Neural cell (in vitro differentiated cells): ENCODE data around the gene MGAT5B. TPM values are rescaled to one million over a fixed set of nuclear protein-coding genes. Genes with fewer than 3 reads are reported as not detected.

ENCODE experiments used
- H2AFZ ChIP-seq: fragments of 200-600, 300-800 bp; sonication (generic), shearing (Covaris generic); 2 replicates; pipeline ENCODE4 v1.6.0; 2014; ENCODE audit warnings: low read depth, mild to moderate bottlenecking, antibody characterized with exemption, low read length, moderate library complexity
- H3F3A ChIP-seq: fragments of 200-600 bp; shearing (Covaris generic); 2 replicates; pipeline ENCODE4 v1.6.1; 2016; ENCODE audit warnings: mild to moderate bottlenecking, moderate library complexity, mixed read lengths, antibody characterized with exemption, low read length; ENCODE audit not compliant: insufficient read depth, poor library complexity, severe bottlenecking
- H3K27ac ChIP-seq: fragments of 200-600, 300-800 bp; sonication (generic), shearing (Covaris generic); 2 replicates; pipeline ENCODE4 v1.5.1; 2014; ENCODE audit warnings: mild to moderate bottlenecking, low read length, moderate library complexity
- H3K27me3 ChIP-seq: fragments of 300-800, 200-600 bp; sonication (generic), shearing (Covaris generic); 2 replicates; pipeline ENCODE4 v1.6.0; 2014; ENCODE audit warnings: mild to moderate bottlenecking, low read depth, low read length, moderate library complexity; ENCODE audit not compliant: insufficient read depth
- H3K36me3 ChIP-seq: fragments of 300-800, 200-600 bp; sonication (generic), shearing (Covaris generic); 2 replicates; pipeline ENCODE4 v1.5.1; 2014; ENCODE audit warnings: mild to moderate bottlenecking, antibody characterized with exemption, low read length, moderate library complexity; ENCODE audit not compliant: insufficient read depth
- H3K4me2 ChIP-seq: fragments of 300-800, 200-600 bp; sonication (generic), shearing (Covaris generic); 2 replicates; pipeline ENCODE4 v1.6.0; 2014; ENCODE audit warnings: mild to moderate bottlenecking, low read length
- H3K4me3 ChIP-seq: fragments of 300-800, 200-600 bp; sonication (generic), shearing (Covaris generic); 2 replicates; pipeline ENCODE4 v1.5.1; 2014; ENCODE audit warnings: mild to moderate bottlenecking, low read length, moderate library complexity
- H3K79me2 ChIP-seq: fragments of 200-600 bp; shearing (Covaris generic); replicated peaks from 2 replicates; pipeline ENCODE4 v1.6.0; 2014; ENCODE audit warnings: mild to moderate bottlenecking, low read length, moderate library complexity; ENCODE audit not compliant: insufficient read depth
- H3K9ac ChIP-seq: fragments of 300-800, 200-600 bp; sonication (generic), shearing (Covaris generic); 2 replicates; pipeline ENCODE4 v1.6.1; 2016; ENCODE audit warnings: mild to moderate bottlenecking, low read length, mixed read lengths
- H3K9me2 ChIP-seq: fragments of 200-600 bp; shearing (Covaris generic); 2 replicates; pipeline ENCODE4 v1.6.1; 2016; ENCODE audit warnings: mild to moderate bottlenecking, low read length, mixed read lengths; ENCODE audit not compliant: insufficient read depth
- H3K9me3 ChIP-seq: fragments of 200-600, 300-800 bp; sonication (generic), shearing (Covaris generic); 2 replicates; pipeline ENCODE4 v1.6.1; 2016; ENCODE audit warnings: mild to moderate bottlenecking, mixed run types, low read length, moderate library complexity, mixed read lengths
- H4K20me1 ChIP-seq: fragments of 200-600 bp; shearing (Covaris generic); 2 replicates; pipeline ENCODE4 v1.6.1; 2016; ENCODE audit warnings: mild to moderate bottlenecking, mixed run types; ENCODE audit not compliant: insufficient read depth
- EP300 ChIP-seq: fragments of 450-650 bp; conservative IDR thresholded peaks from 2 replicates; pipeline ENCODE4 v1.6.1; 2014; ENCODE audit warnings: antibody characterized with exemption, mild to moderate bottlenecking, moderate library complexity; ENCODE audit not compliant: poor library complexity, severe bottlenecking
- EZH2 ChIP-seq: fragments of 200-600, 300-800 bp; shearing (Covaris generic), sonication (generic); IDR thresholded peaks from 2 replicates; pipeline ENCODE4 v1.6.1; 2014; ENCODE audit warnings: antibody characterized with exemption, low read length, borderline replicate concordance, mild to moderate bottlenecking; ENCODE audit not compliant: insufficient read depth, poor library complexity, severe bottlenecking
- MXI1 ChIP-seq: fragments of 450-650 bp; conservative IDR thresholded peaks from 2 replicates; pipeline ENCODE4 v1.6.1; 2014; ENCODE audit warnings: antibody characterized with exemption, mild to moderate bottlenecking; ENCODE audit not compliant: poor library complexity, severe bottlenecking
- POLR2AphosphoS5 ChIP-seq: IDR thresholded peaks from 2 replicates; pipeline ENCODE4 v1.6.1; 2012
- RAD21 ChIP-seq: fragments of 450-650 bp; conservative IDR thresholded peaks from 2 replicates; pipeline ENCODE4 v1.6.1; 2014; ENCODE audit warnings: antibody characterized with exemption, mild to moderate bottlenecking, moderate library complexity
- REST ChIP-seq: IDR thresholded peaks from 2 replicates; pipeline ENCODE4 v1.6.1; 2012; ENCODE audit warnings: borderline replicate concordance
- SMC3 ChIP-seq: fragments of 450-650 bp; conservative IDR thresholded peaks from 2 replicates; pipeline ENCODE4 v1.6.1; 2014; ENCODE audit warnings: antibody characterized with exemption, mild to moderate bottlenecking, moderate library complexity; ENCODE audit not compliant: poor library complexity
- TAF1 ChIP-seq: IDR thresholded peaks from 2 replicates; pipeline ENCODE4 v1.6.1; 2012; ENCODE audit warnings: low read depth
- polyA plus RNA-seq: library from polyadenylated mRNA; depleted of rRNA; stranded (reverse); fragments of >200 nt; gene quantifications from 2 replicates; pipeline ENCODE4 v1.2.3, GENCODE V29; 2014
- TF ChIP-seq, protein P1 (sequence below): fragments of 450-650 bp; IDR thresholded peaks from 2 replicates; pipeline ENCODE4 v1.5.1; 2014; ENCODE audit warnings: antibody characterized with exemption, mild to moderate bottlenecking, moderate library complexity; ENCODE audit not compliant: poor library complexity, severe bottlenecking

MGAT5B gene
- polyA plus RNA-seq, 1 donor from 2014 or later: 8.8 TPM

DNA sequence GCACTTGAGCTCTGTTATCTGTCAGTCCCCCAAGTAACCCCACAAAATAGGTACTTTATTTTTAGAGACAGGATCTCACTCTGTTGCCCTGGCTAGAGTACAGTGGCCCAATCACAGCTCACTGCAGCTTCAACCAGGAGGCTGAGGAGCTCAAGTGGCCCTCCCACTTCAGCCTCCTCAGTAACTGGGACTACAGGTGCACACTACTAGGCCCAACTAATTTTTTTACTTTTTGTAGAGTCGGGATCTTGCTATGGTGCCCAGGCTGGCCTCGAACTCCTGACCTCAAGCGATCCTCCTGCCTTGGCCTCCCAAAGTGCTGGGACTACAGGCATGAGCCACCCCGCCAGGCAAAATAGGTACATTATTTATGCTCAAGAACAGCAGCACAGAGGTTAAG lies 99.6 kb downstream of the MGAT5B start:
- H3K4me2 ChIP-seq: no peak overlapping the region
- no peaks in the 10 kb centered on the region for H3K27me3 ChIP-seq
- no peaks in the 10 kb centered on the region for H3K9me3 ChIP-seq
- H3K79me2 ChIP-seq: no peaks in the 10 kb centered on the region
- H3K9ac ChIP-seq: no peak overlapping the region
- H3K9me2 ChIP-seq: no peaks in the 10 kb centered on the region
- H2AFZ ChIP-seq: no peak overlapping the region
- no peaks in the 10 kb centered on the region for H3K36me3 ChIP-seq
- H3K27ac ChIP-seq: no peak overlapping the region
- no peaks in the 10 kb centered on the region for H4K20me1 ChIP-seq
- TF ChIP-seq TAF1 (no peak), EP300 (no peak), EZH2 (no peak), POLR2AphosphoS5 (no peak)
- TF ChIP-seq, protein P1, sequence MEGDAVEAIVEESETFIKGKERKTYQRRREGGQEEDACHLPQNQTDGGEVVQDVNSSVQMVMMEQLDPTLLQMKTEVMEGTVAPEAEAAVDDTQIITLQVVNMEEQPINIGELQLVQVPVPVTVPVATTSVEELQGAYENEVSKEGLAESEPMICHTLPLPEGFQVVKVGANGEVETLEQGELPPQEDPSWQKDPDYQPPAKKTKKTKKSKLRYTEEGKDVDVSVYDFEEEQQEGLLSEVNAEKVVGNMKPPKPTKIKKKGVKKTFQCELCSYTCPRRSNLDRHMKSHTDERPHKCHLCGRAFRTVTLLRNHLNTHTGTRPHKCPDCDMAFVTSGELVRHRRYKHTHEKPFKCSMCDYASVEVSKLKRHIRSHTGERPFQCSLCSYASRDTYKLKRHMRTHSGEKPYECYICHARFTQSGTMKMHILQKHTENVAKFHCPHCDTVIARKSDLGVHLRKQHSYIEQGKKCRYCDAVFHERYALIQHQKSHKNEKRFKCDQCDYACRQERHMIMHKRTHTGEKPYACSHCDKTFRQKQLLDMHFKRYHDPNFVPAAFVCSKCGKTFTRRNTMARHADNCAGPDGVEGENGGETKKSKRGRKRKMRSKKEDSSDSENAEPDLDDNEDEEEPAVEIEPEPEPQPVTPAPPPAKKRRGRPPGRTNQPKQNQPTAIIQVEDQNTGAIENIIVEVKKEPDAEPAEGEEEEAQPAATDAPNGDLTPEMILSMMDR: no peak
- no peaks in the 10 kb centered on the region for H3F3A ChIP-seq
- H3K4me3 ChIP-seq: no peak overlapping the region

GRCh38 chr17:76968707-76969597 lies 100.7 kb downstream of the MGAT5B start:
- Histone ChIP-seq H3K27ac (peak overlapping the region; percentile 80), H3K9ac (peak overlapping the region; percentile 80)
- TF ChIP-seq MXI1: no peak
- no peak for TF ChIP-seq SMC3
- TF ChIP-seq, protein P1: peak; percentile 60
- no peak for TF ChIP-seq EZH2
- peak; percentile 31 for TF ChIP-seq EP300
- peak; percentile 36 for TF ChIP-seq RAD21
- peak; percentile 82 for TF ChIP-seq TAF1
- peak; percentile 58 for TF ChIP-seq POLR2AphosphoS5
- peak; percentile 76 for TF ChIP-seq REST

More at GRCh38 chr17:76968707-76969597, 100.7 kb downstream of the MGAT5B start:
- Histone ChIP-seq H3K9me3 (no peaks in the 10 kb centered on the region), H3K9me2 (no peaks in the 10 kb centered on the region), H2AFZ (peak overlapping the region; percentile 74), H3K27me3 (no peaks in the 10 kb centered on the region), H3K79me2 (no peaks in the 10 kb centered on the region), H3F3A (no peaks in the 10 kb centered on the region), H4K20me1 (no peaks in the 10 kb centered on the region), H3K4me3 (peak overlapping the region; percentile 65), H3K4me2 (peak overlapping the region; percentile 40), H3K36me3 (no peaks in the 10 kb centered on the region)
